GM23338 (cell line): ENCODE results near the gene GSN. TPM values are rescaled to one million over a fixed set of nuclear protein-coding genes. Genes with fewer than 3 reads are reported as not detected.

Source experiments
- ATAC-seq: fragments of 200-7000 bp; cut with Tn5 transposase; 3 replicates; pipeline ENCODE4 v1.9.1; 2020
- DNase-seq: peaks from one replicate; pipeline ENCODE4 v3.0.0-alpha.2; 2015; ENCODE audit warnings: low spot score
- H2AFZ ChIP-seq: fragments of 200-600 bp; sonication (generic); 2 replicates; pipeline ENCODE4 v1.8.0; 2016; ENCODE audit warnings: antibody characterized with exemption, mild to moderate bottlenecking, moderate library complexity
- H3F3A ChIP-seq: fragments of 200-600 bp; sonication (generic); replicated peaks from 2 replicates; pipeline ENCODE4 v1.8.0; 2017; ENCODE audit warnings: antibody characterized with exemption, mixed run types, low read depth
- H3K27ac ChIP-seq: fragments of 200-600 bp; sonication (generic); 2 replicates; pipeline ENCODE4 v1.6.1; 2016; ENCODE audit warnings: low read depth
- H3K27me3 ChIP-seq: fragments of 200-600 bp; sonication (generic); 2 replicates; pipeline ENCODE4 v1.8.0; 2016; ENCODE audit warnings: mild to moderate bottlenecking, mixed run types, moderate library complexity; ENCODE audit not compliant: insufficient read depth
- H3K36me3 ChIP-seq: fragments of 200-600 bp; sonication (generic); 2 replicates; pipeline ENCODE4 v1.8.0; 2016; ENCODE audit warnings: mild to moderate bottlenecking; ENCODE audit not compliant: insufficient read depth
- H3K4me1 ChIP-seq: fragments of 200-600 bp; sonication (generic); 2 replicates; pipeline ENCODE4 v1.8.0; 2016; ENCODE audit warnings: mild to moderate bottlenecking, moderate library complexity; ENCODE audit not compliant: insufficient read depth
- H3K4me2 ChIP-seq: fragments of 200-600 bp; sonication (generic); 2 replicates; pipeline ENCODE4 v1.7.1; 2017; ENCODE audit warnings: mixed run types
- H3K4me3 ChIP-seq: fragments of 200-600 bp; sonication (generic); 2 replicates; pipeline ENCODE4 v1.6.1; 2016; ENCODE audit warnings: mixed run types
- H3K79me2 ChIP-seq: fragments of 200-600 bp; sonication (generic); replicated peaks from 2 replicates; pipeline ENCODE4 v1.8.0; 2017; ENCODE audit warnings: mild to moderate bottlenecking; ENCODE audit not compliant: insufficient read depth
- H3K9me2 ChIP-seq: fragments of 200-600 bp; sonication (generic); 2 replicates; pipeline ENCODE4 v1.8.0; 2017; ENCODE audit not compliant: insufficient read depth
- H4K20me1 ChIP-seq: fragments of 200-600 bp; sonication (generic); replicated peaks from 2 replicates; pipeline ENCODE4 v1.8.0; 2017; ENCODE audit warnings: mild to moderate bottlenecking; ENCODE audit not compliant: insufficient read depth
- H3K27ac Mint-ChIP-seq: 2 replicates; pipeline ENCODE4 v1.8.0; 2020; ENCODE audit warnings: inconsistent platforms, mild to moderate bottlenecking, moderate library complexity, mixed read lengths
- H3K27me3 Mint-ChIP-seq: 3 replicates; pipeline ENCODE4 v1.8.0; 2022; ENCODE audit warnings: low read depth, mild to moderate bottlenecking, moderate library complexity, mixed read lengths, inconsistent platforms; ENCODE audit not compliant: insufficient read depth, poor library complexity
- H3K36me3 Mint-ChIP-seq: 3 replicates; pipeline ENCODE4 v1.8.0; 2021; ENCODE audit warnings: low read depth, mild to moderate bottlenecking, inconsistent platforms, moderate library complexity, mixed read lengths
- H3K4me1 Mint-ChIP-seq: 3 replicates; pipeline ENCODE4 v1.8.0; 2020; ENCODE audit warnings: mild to moderate bottlenecking, inconsistent platforms, mixed read lengths
- H3K4me3 Mint-ChIP-seq: 3 replicates; pipeline ENCODE4 v1.8.0; 2021; ENCODE audit warnings: moderate library complexity, mild to moderate bottlenecking, inconsistent platforms, mixed read lengths
- H3K9me3 Mint-ChIP-seq: 3 replicates; pipeline ENCODE4 v1.8.0; 2020; ENCODE audit warnings: moderate library complexity, mild to moderate bottlenecking, inconsistent platforms, mixed read lengths
- CTCF ChIP-seq, 2 experiments: fragments of 200-600 bp in 1 of 2; sonication (generic) in 1 of 2; conservative IDR thresholded peaks; 2 replicates each; pipeline versions ENCODE4 v1.5.1 to v1.6.1; 2016 to 2017; ENCODE audit warnings: antibody characterized with exemption in 2 of 2, low read depth in 2 of 2, mild to moderate bottlenecking in 2 of 2, moderate library complexity in 1 of 2
- EZH2 ChIP-seq: fragments of 200-600 bp; sonication (generic); IDR thresholded peaks from one replicate; pipeline ENCODE4 v1.8.0; 2017; ENCODE audit warnings: antibody characterized with exemption, mild to moderate bottlenecking, low read depth; ENCODE audit not compliant: unreplicated experiment
- EZH2phosphoT487 ChIP-seq: fragments of 200-600 bp; sonication (generic); IDR thresholded peaks from one replicate; pipeline ENCODE4 v1.8.1; 2018; ENCODE audit warnings: antibody characterized with exemption; ENCODE audit not compliant: unreplicated experiment
- JUNB ChIP-seq: IDR thresholded peaks from one replicate; pipeline ENCODE4 v1.6.1; 2016; ENCODE audit warnings: antibody characterized with exemption; ENCODE audit not compliant: unreplicated experiment
- NANOG ChIP-seq: IDR thresholded peaks from 2 replicates; pipeline ENCODE4 v1.6.1; 2016; ENCODE audit warnings: antibody characterized with exemption, borderline replicate concordance
- POLR2AphosphoS5 ChIP-seq: IDR thresholded peaks from 2 replicates; pipeline ENCODE4 v1.6.1; 2016; ENCODE audit warnings: antibody characterized with exemption, low read depth
- STAT1 ChIP-seq: IDR thresholded peaks from one replicate; pipeline ENCODE4 v1.6.1; 2016; ENCODE audit warnings: antibody characterized with exemption; ENCODE audit not compliant: unreplicated experiment
- ZNF114 ChIP-seq: fragments of 250-450 bp; sonication (Bioruptor Pico); IDR thresholded peaks from 2 replicates; pipeline ENCODE4 v1.5.0; 2020; ENCODE audit warnings: mild to moderate bottlenecking, moderate library complexity
- ZNF462 ChIP-seq: fragments of 250-450 bp; sonication (Bioruptor Pico); IDR thresholded peaks from 2 replicates; pipeline ENCODE4 v1.5.0; 2020; ENCODE audit warnings: mild to moderate bottlenecking, moderate library complexity
- polyA plus RNA-seq: library from polyadenylated mRNA; unstranded; fragments of >200 nt; fragmentation: Nextera tagmentation; extraction: Ambion mirVana; gene quantifications from 2 replicates; pipeline ENCODE4 v1.2.1, GENCODE V29; 2016
- total RNA-seq: library from RNA; depleted of rRNA; stranded (reverse); fragments of >200 nt; shearing (Covaris generic); gene quantifications from 2 replicates; pipeline ENCODE4 v1.2.3, GENCODE V29; 2014
- TF ChIP-seq, protein P1 (sequence below): IDR thresholded peaks from one replicate; pipeline ENCODE4 v1.6.1; 2018; ENCODE audit warnings: antibody characterized with exemption; ENCODE audit not compliant: unreplicated experiment

GSN gene
- total and polyA plus RNA-seq, 2 experiments from 2014 or later, result 30.2 to 85.7 TPM

- TF ChIP-seq ZNF462, result no peak
Measured at GRCh38 chr9:121328876-121329681, 61.1 kb downstream of the GSN start (continued).

DNA sequence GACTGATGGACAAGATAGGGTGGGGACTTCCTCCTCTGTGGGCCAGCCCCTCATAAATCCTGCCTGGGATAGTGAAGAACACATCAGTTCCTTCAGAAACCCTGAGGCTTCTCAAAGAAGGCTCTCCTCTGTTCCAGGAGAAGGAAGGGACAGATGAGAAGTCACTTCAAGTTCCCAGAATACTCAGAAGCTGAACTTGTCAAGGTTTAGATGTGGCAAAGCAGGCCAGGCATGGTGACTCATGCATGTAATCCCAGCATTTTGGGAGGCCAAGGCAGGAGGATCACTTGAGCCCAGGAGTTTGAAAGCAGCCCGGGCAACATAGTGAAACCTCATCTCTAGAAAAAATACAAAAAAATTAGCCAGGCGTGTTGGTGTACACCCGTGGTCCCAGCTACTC, 63.6 kb downstream of the GSN start:
- Mint-ChIP-seq H3K36me3 (peaks cover 18% of the 10 kb centered on the region), H3K27ac (no peak overlapping the region), H3K9me3 (no peaks in the 10 kb centered on the region), H3K27me3 (peaks cover 5% of the 10 kb centered on the region), H3K4me3 (no peak overlapping the region), H3K4me1 (no peaks in the 10 kb centered on the region)
- Histone ChIP-seq H3K4me1 (no peaks in the 10 kb centered on the region), H3F3A (no peaks in the 10 kb centered on the region), H3K79me2 (no peaks in the 10 kb centered on the region), H2AFZ (no peak overlapping the region), H3K27ac (no peak overlapping the region), H3K9me2 (no peaks in the 10 kb centered on the region), H3K36me3 (no peaks in the 10 kb centered on the region; the same call in 1 of the 2 replicates), H4K20me1 (no peaks in the 10 kb centered on the region), H3K4me3 (no peak overlapping the region), H3K4me2 (no peak overlapping the region), H3K27me3 (no peaks in the 10 kb centered on the region)
- DNase-seq (no peak), ATAC-seq (no peak)
- TF ChIP-seq JUNB (no peak), CTCF (conservative IDR thresholded peaks at IDR 0.05; ENCODE audit: low read depth in 2 of 2) (no peak), EZH2 (no peak), STAT1 (no peak), POLR2AphosphoS5 (no peak), NANOG (no peak), ZNF114 (CRISPR knock-in tag) (no peak), EZH2phosphoT487 (no peak)
- TF ChIP-seq, protein P1, sequence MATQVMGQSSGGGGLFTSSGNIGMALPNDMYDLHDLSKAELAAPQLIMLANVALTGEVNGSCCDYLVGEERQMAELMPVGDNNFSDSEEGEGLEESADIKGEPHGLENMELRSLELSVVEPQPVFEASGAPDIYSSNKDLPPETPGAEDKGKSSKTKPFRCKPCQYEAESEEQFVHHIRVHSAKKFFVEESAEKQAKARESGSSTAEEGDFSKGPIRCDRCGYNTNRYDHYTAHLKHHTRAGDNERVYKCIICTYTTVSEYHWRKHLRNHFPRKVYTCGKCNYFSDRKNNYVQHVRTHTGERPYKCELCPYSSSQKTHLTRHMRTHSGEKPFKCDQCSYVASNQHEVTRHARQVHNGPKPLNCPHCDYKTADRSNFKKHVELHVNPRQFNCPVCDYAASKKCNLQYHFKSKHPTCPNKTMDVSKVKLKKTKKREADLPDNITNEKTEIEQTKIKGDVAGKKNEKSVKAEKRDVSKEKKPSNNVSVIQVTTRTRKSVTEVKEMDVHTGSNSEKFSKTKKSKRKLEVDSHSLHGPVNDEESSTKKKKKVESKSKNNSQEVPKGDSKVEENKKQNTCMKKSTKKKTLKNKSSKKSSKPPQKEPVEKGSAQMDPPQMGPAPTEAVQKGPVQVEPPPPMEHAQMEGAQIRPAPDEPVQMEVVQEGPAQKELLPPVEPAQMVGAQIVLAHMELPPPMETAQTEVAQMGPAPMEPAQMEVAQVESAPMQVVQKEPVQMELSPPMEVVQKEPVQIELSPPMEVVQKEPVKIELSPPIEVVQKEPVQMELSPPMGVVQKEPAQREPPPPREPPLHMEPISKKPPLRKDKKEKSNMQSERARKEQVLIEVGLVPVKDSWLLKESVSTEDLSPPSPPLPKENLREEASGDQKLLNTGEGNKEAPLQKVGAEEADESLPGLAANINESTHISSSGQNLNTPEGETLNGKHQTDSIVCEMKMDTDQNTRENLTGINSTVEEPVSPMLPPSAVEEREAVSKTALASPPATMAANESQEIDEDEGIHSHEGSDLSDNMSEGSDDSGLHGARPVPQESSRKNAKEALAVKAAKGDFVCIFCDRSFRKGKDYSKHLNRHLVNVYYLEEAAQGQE, result no peak
